Metanephros (tissue), 2 donors: ENCODE measurements around the gene CEACAM1. TPM values are rescaled to one million over a fixed set of nuclear protein-coding genes. Genes with fewer than 3 reads are reported as not detected.

Experiments
- small RNA-seq: library from RNA; depleted of rRNA; stranded (forward); fragments of <200 nt; gene quantifications from one replicate; pipeline ENCODE3, GENCODE V24; 2014; ENCODE audit warnings: low replicate concordance
- total RNA-seq: library from RNA; depleted of rRNA; stranded (reverse); fragments of >200 nt; gene quantifications from one replicate; pipeline ENCODE4 v1.2.3, GENCODE V29; 2014

The CEACAM1 gene
- 14.2 TPM for total RNA-seq

GRCh38 chr19:42528354-42529247 is at the start of gene CEACAM1:
CEACAM1 (minus strand) TSS chr19:42528481; CDS start chr19:42528374, 107 bp downstream.

Small RNA genes lying within 50 kb of the gene (small RNA-seq; reads per million reads assigned to genes)
- gene RNU4-60P: not detected

Other genes starting within 250 kb of the CEACAM1 start
- gene PRR19, start 226.3 kb downstream of the CEACAM1 start, total RNA-seq: 0.70 TPM
- gene PAFAH1B3, start 225.9 kb downstream of the CEACAM1 start, total RNA-seq: 57.8 TPM
- gene TMEM145, start 215.2 kb downstream of the CEACAM1 start, total RNA-seq: 0.99 TPM
- 50.2 TPM for gene MEGF8, start 202.8 kb downstream of the CEACAM1 start, total RNA-seq
- gene CNFN, start 138.2 kb downstream of the CEACAM1 start, total RNA-seq: 0.76 TPM
- gene LIPE, start 101.1 kb downstream of the CEACAM1 start, total RNA-seq: 16.4 TPM
- 0.23 TPM for gene CXCL17, start 85.5 kb downstream of the CEACAM1 start, total RNA-seq
- gene CEACAM8, start 66.4 kb upstream of the CEACAM1 start, total RNA-seq: 2.5 TPM
- not detected for gene PSG3, start 212.0 kb upstream of the CEACAM1 start, total RNA-seq
- gene PSG8, start 237.2 kb upstream of the CEACAM1 start, total RNA-seq: not detected